CD14-positive monocyte (primary cell): Measurements from ENCODE around the gene INF2. TPM values are rescaled to one million over a fixed set of nuclear protein-coding genes. Genes with fewer than 3 reads are reported as not detected.
"Not testable (repeated sequence)": the region's sequence is repeated elsewhere in the genome, so short reads cannot be mapped to it uniquely, and the experiment has no call there.

Experiments
- DNase-seq, 3 donors: peaks; one replicate each; pipeline ENCODE4 v3.0.0-alpha.2; 2011 to 2022
- H2AFZ ChIP-seq: 2 replicates; pipeline ENCODE4 v1.6.0; 2012; ENCODE audit warnings: mild to moderate bottlenecking, low read depth, low read length, inconsistent platforms; ENCODE audit not compliant: insufficient read depth, poor library complexity, severe bottlenecking
- H3K27ac ChIP-seq, 2 donors: 1 replicate in 1 of 2; 2 replicates in 1 of 2; pipeline ENCODE4 v1.5.1; 2012 to 2013; ENCODE audit warnings: low read length in 2 of 2, control low read depth in 1 of 2, inconsistent platforms in 1 of 2, low read depth in 1 of 2, mild to moderate bottlenecking in 1 of 2
- H3K27me3 ChIP-seq, 2 donors: one replicate each; pipeline versions ENCODE4 v1.6.0 to v1.6.1; 2011 to 2013; ENCODE audit warnings: low read length in 2 of 2; ENCODE audit not compliant: control insufficient read depth in 2 of 2, insufficient read depth in 2 of 2
- H3K36me3 ChIP-seq, 2 donors: replicated peaks in 1 of 2; 1 replicate in 1 of 2; 2 replicates in 1 of 2; pipeline versions ENCODE4 v1.5.1 to v1.6.1; 2012 to 2013; ENCODE audit warnings: low read length in 2 of 2, control low read depth in 1 of 2, inconsistent platforms in 1 of 2, mild to moderate bottlenecking in 1 of 2; ENCODE audit not compliant: insufficient read depth in 2 of 2, control insufficient read depth in 1 of 2
- H3K4me1 ChIP-seq, 2 donors: 1 replicate in 1 of 2; 2 replicates in 1 of 2; pipeline versions ENCODE4 v1.5.1 to v1.6.1; 2012 to 2013; ENCODE audit warnings: low read length in 2 of 2, control low read depth in 1 of 2, inconsistent platforms in 1 of 2, mild to moderate bottlenecking in 1 of 2, moderate library complexity in 1 of 2; ENCODE audit not compliant: insufficient read depth in 2 of 2, control insufficient read depth in 1 of 2
- H3K4me2 ChIP-seq: replicated peaks from 2 replicates; pipeline ENCODE3; 2012; ENCODE audit warnings: low read length, moderate library complexity, mild to moderate bottlenecking; ENCODE audit not compliant: poor library complexity, severe bottlenecking; ENCODE audit errors: extremely low read depth
- H3K4me3 ChIP-seq, 3 experiments: fragments of 200-600 bp in 1 of 3; sonication (generic) in 1 of 3; replicated peaks in 1 of 3; 1 replicate in 2 of 3; 2 replicates in 1 of 3; pipeline ENCODE4 v1.5.1; 2011 to 2013; ENCODE audit warnings: low read length in 3 of 3, mild to moderate bottlenecking in 3 of 3, control low read depth in 2 of 3, low read depth in 2 of 3, inconsistent platforms in 1 of 3, moderate library complexity in 1 of 3
- H3K79me2 ChIP-seq: 2 replicates; pipeline ENCODE4 v1.6.0; 2012; ENCODE audit warnings: mild to moderate bottlenecking, control low read depth, inconsistent platforms, low read length, moderate library complexity; ENCODE audit not compliant: insufficient read depth
- H3K9ac ChIP-seq: 2 replicates; pipeline ENCODE4 v1.6.0; 2017; ENCODE audit warnings: low read length, mild to moderate bottlenecking; ENCODE audit not compliant: insufficient read depth, poor library complexity, severe bottlenecking
- H3K9me3 ChIP-seq, 2 donors: replicated peaks in 1 of 2; 1 replicate in 1 of 2; 2 replicates in 1 of 2; pipeline versions ENCODE4 v1.5.1 to v1.6.1; 2012 to 2013; ENCODE audit warnings: low read length in 2 of 2, control low read depth in 1 of 2; ENCODE audit not compliant: control insufficient read depth in 1 of 2, insufficient read depth in 1 of 2
- H4K20me1 ChIP-seq: 2 replicates; pipeline ENCODE4 v1.6.0; 2012; ENCODE audit warnings: mild to moderate bottlenecking, low read length, control low read depth, moderate library complexity; ENCODE audit not compliant: insufficient read depth
- H3K27ac Mint-ChIP-seq, 7 donors: one replicate each; pipeline ENCODE4 v1.8.0; 2020; ENCODE audit warnings: mild to moderate bottlenecking in 7 of 7, mixed read lengths in 7 of 7, moderate library complexity in 6 of 7, inconsistent platforms in 2 of 7
- H3K27me3 Mint-ChIP-seq, 3 donors: one replicate each; pipeline ENCODE4 v1.8.0; 2021 to 2022; ENCODE audit warnings: low read depth in 3 of 3, mild to moderate bottlenecking in 3 of 3, mixed read lengths in 3 of 3, moderate library complexity in 3 of 3, inconsistent platforms in 1 of 3
- H3K36me3 Mint-ChIP-seq, 2 donors: one replicate each; pipeline ENCODE4 v1.8.0; 2020; ENCODE audit warnings: mixed read lengths in 2 of 2, inconsistent platforms in 1 of 2, mild to moderate bottlenecking in 1 of 2
- H3K4me1 Mint-ChIP-seq: one replicate; pipeline ENCODE4 v1.8.0; 2020; ENCODE audit warnings: mild to moderate bottlenecking, mixed read lengths
- H3K4me3 Mint-ChIP-seq, 2 donors: one replicate each; pipeline ENCODE4 v1.8.0; 2020; ENCODE audit warnings: mild to moderate bottlenecking in 2 of 2, mixed read lengths in 2 of 2, moderate library complexity in 1 of 2
- H3K9me3 Mint-ChIP-seq, 7 donors: one replicate each; pipeline ENCODE4 v1.8.0; 2020 to 2022; ENCODE audit warnings: mixed read lengths in 7 of 7, mild to moderate bottlenecking in 6 of 7, moderate library complexity in 6 of 7, inconsistent platforms in 2 of 7
- WGBS: methylation state at CpG from one replicate; pipeline ENCODE4 v1.1.5; 2013; ENCODE audit warnings: missing lambda C conversion rate; ENCODE audit not compliant: insufficient coverage; 5-methylcytosine and 5-hydroxymethylcytosine counted together
- intact Hi-C, 2 donors: fragments of 100-400 bp; cut with micrococcal nuclease; formaldehyde crosslinking; loops; one replicate each; pipeline versions ENCODE4 v1.15.0 to v1.15.1; 2023
- polyA plus RNA-seq, 3 donors: library from polyadenylated mRNA; depleted of rRNA in 1 of 3; unstranded in 2 of 3; stranded (reverse) in 1 of 3; fragments of 300-500 nt in 2 of 3; fragments of >200 nt in 1 of 3; fragmentation: Illumina TruSeq in 2 of 3; gene quantifications; 1 replicate in 2 of 3; 2 replicates in 1 of 3; pipeline ENCODE4 v1.2.3, GENCODE V29; 2012 to 2021
- TF ChIP-seq, protein P1 (sequence below): fragments of 200-600 bp; IDR thresholded peaks from one replicate; pipeline ENCODE4 v1.8.0; 2022; ENCODE audit warnings: antibody characterized with exemption, mild to moderate bottlenecking

The INF2 gene
- polyA plus RNA-seq, 3 donors = 2.9 to 23.3 (median 3.8) TPM

DNA sequence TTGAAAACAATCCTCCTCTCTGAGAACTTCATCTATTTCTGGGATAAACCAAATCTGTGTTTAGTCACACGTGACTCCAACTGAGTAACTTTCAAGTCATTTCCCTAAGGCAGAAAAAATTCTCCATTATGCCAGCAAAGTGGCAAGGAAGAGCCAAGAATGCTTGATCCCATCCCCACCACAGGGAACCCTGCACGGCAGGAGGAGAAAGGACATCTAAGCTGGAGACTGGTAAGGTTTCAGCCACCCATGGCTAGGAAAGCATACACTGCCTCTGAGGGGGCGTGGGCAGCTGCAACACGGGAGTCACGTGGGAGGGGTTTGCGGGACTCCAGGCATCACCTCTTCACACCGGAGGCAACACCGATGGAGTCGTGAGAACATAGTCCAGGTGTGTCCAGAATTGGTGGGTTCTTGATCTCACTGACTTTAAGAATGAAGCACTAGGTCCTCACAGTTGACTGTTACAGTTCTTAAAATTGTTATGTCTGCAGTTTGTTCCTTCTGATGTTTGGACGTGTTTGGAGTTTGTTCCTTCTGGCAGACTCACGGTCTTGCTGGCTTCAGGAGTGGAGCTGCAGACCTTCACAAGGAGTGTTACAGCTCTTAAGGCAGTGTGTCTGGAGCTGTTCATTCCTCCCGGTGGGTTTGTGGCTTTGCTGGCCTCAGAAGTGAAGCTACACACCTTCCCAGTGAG lies 60.8 kb downstream of the INF2 start:
- H3K27ac Mint-ChIP-seq = peak overlapping the region in 1 of 7 donors; percentile 38
- no peak overlapping the region for H3K4me3 ChIP-seq
- peaks cover 19 to 40% of the 10 kb centered on the region in 2 donors for H3K4me1 ChIP-seq
- 93% methylated on average over 11 of the region's 12 CpGs for WGBS
- intact Hi-C loops = loop anchor here in 1 of 2 donors (5.0 kb wide), 1 partner anchor 742 kb away; the partner anchor contains the start of gene TEDC1
- no peak overlapping the region for H2AFZ ChIP-seq
- no peaks in the 10 kb centered on the region for H3K27me3 Mint-ChIP-seq
- no peak overlapping the region for H3K9ac ChIP-seq
- peaks cover 13% of the 10 kb centered on the region for H4K20me1 ChIP-seq
- H3K36me3 Mint-ChIP-seq = peaks cover 0 to 4% of the 10 kb centered on the region in 2 donors
- DNase-seq = no peak
- peaks cover 27% of the 10 kb centered on the region for H3K4me1 Mint-ChIP-seq
- peaks cover 22% of the 10 kb centered on the region for H3K79me2 ChIP-seq
- H3K27ac ChIP-seq = no peak overlapping the region
- H3K9me3 ChIP-seq = no peaks in the 10 kb centered on the region
- peaks cover under 1 to 5% of the 10 kb centered on the region in 2 donors for H3K36me3 ChIP-seq
- H3K4me2 ChIP-seq = no peak overlapping the region
- TF ChIP-seq, protein P1, sequence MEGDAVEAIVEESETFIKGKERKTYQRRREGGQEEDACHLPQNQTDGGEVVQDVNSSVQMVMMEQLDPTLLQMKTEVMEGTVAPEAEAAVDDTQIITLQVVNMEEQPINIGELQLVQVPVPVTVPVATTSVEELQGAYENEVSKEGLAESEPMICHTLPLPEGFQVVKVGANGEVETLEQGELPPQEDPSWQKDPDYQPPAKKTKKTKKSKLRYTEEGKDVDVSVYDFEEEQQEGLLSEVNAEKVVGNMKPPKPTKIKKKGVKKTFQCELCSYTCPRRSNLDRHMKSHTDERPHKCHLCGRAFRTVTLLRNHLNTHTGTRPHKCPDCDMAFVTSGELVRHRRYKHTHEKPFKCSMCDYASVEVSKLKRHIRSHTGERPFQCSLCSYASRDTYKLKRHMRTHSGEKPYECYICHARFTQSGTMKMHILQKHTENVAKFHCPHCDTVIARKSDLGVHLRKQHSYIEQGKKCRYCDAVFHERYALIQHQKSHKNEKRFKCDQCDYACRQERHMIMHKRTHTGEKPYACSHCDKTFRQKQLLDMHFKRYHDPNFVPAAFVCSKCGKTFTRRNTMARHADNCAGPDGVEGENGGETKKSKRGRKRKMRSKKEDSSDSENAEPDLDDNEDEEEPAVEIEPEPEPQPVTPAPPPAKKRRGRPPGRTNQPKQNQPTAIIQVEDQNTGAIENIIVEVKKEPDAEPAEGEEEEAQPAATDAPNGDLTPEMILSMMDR = no peak
- peak overlapping the region in 1 of 2 donors; percentile 14 for H3K4me3 Mint-ChIP-seq
- H3K9me3 Mint-ChIP-seq = peaks cover 0 to 8% (median 2%) of the 10 kb centered on the region in 7 donors
- no peaks in the 10 kb centered on the region for H3K27me3 ChIP-seq

DNA sequence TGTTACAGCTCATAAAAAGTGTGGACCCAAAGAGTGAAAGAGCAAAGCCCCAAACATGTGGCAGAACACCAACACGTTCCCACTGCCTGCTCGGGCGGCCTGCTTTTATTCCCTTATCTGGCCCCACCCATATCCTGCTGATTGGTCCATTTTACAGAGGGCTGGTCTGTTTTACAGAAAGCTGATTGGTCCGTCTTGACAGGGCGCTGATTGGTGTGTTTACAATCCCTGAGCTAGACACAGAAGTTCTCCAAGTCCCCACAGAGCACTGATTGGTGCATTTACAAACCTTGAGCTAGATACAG lies 61.3 kb downstream of the INF2 start:
- Histone ChIP-seq H3K36me3 (peaks cover 4 to 10% of the 10 kb centered on the region in 2 donors), H3K4me1 (peaks cover 19 to 40% of the 10 kb centered on the region in 2 donors), H4K20me1 (peaks cover 13% of the 10 kb centered on the region), H3K79me2 (peaks cover 27% of the 10 kb centered on the region)
- WGBS = 97% methylated on average over 5 of the region's 5 CpGs
- not testable (repeated sequence) for H3K9ac ChIP-seq, H3K27ac ChIP-seq, H3K9me3 ChIP-seq, H3K4me3 ChIP-seq, DNase-seq, H3K9me3 Mint-ChIP-seq, H3K27me3 ChIP-seq, H2AFZ ChIP-seq, H3K4me3 Mint-ChIP-seq, H3K36me3 Mint-ChIP-seq, H3K27me3 Mint-ChIP-seq, H3K4me2 ChIP-seq
- H3K4me1 Mint-ChIP-seq = peaks cover 27% of the 10 kb centered on the region
- H3K27ac Mint-ChIP-seq = peak overlapping the region in 1 of 7 donors; percentile 38
- intact Hi-C loops = loop anchor here in 1 of 2 donors (5.0 kb wide), 1 partner anchor 742 kb away; the partner anchor contains the start of gene TEDC1
